OCI-LY7 (cell line): ENCODE data around the gene FKBP2. TPM values are rescaled to one million over a fixed set of nuclear protein-coding genes. Genes with fewer than 3 reads are reported as not detected.

Source experiments
- BruUV-seq: library from RNA; stranded (reverse); fragments of 400-500 nt; replicated peaks from 2 replicates; lab custom pipeline; 2021; lab: Mats Ljungman, UMichigan
- CTCF ChIA-PET: fragments of 300-600 bp; sonication (Branson Sonifier 250); formaldehyde crosslinking; loops from one replicate; lab custom pipeline; 2022; ENCODE audit warnings: antibody characterized with exemption; ENCODE audit not compliant: unreplicated experiment; lab: Charles Lee
- POLR2A ChIA-PET: fragments of 300-600 bp; sonication (Branson Sonifier 250); formaldehyde crosslinking; loops from one replicate; lab custom pipeline; 2022; ENCODE audit warnings: antibody characterized with exemption; lab: Charles Lee
- DNase-seq: peaks from one replicate; pipeline ENCODE4 v3.0.0-alpha.2; 2015; ENCODE audit warnings: low spot score
- H2AFZ ChIP-seq: fragments of 200-600 bp; sonication (generic), shearing (Covaris generic); 2 replicates; pipeline ENCODE4 v1.6.1; 2014; ENCODE audit warnings: mild to moderate bottlenecking, antibody characterized with exemption, low read length, moderate library complexity
- H3K27ac ChIP-seq: fragments of 200-600 bp; sonication (generic); 2 replicates; pipeline ENCODE4 v1.5.1; 2014; ENCODE audit warnings: mixed run types, low read depth, mild to moderate bottlenecking, moderate library complexity, low read length, inconsistent platforms; ENCODE audit not compliant: poor library complexity, severe bottlenecking
- H3K36me3 ChIP-seq: fragments of 200-600 bp; sonication (generic); 2 replicates; pipeline ENCODE4 v1.6.1; 2014; ENCODE audit warnings: mild to moderate bottlenecking, antibody characterized with exemption, low read length, moderate library complexity, mixed read lengths; ENCODE audit not compliant: insufficient read depth
- H3K4me1 ChIP-seq: fragments of 200-600 bp; sonication (generic); 2 replicates; pipeline ENCODE4 v1.5.1; 2014; ENCODE audit warnings: mild to moderate bottlenecking, low read length; ENCODE audit not compliant: insufficient read depth, poor library complexity, severe bottlenecking
- H3K4me2 ChIP-seq: fragments of 200-600 bp; sonication (generic); 2 replicates; pipeline ENCODE4 v1.6.1; 2014; ENCODE audit warnings: mild to moderate bottlenecking, low read length
- H3K4me3 ChIP-seq: fragments of 200-600 bp; sonication (generic); 2 replicates; pipeline ENCODE4 v1.5.1; 2014; ENCODE audit warnings: mild to moderate bottlenecking, low read depth, low read length; ENCODE audit not compliant: poor library complexity, severe bottlenecking
- H3K79me2 ChIP-seq: fragments of 200-600 bp; sonication (generic); 2 replicates; pipeline ENCODE4 v1.6.1; 2016; ENCODE audit warnings: low read depth, mild to moderate bottlenecking, low read length, moderate library complexity, mixed read lengths; ENCODE audit not compliant: insufficient read depth
- H3K9me2 ChIP-seq: fragments of 200-600 bp; sonication (generic); 2 replicates; pipeline ENCODE4 v1.6.1; 2016; ENCODE audit warnings: mild to moderate bottlenecking, low read length, mixed read lengths; ENCODE audit not compliant: insufficient read depth
- H3K9me3 ChIP-seq: fragments of 200-600 bp; sonication (generic); 2 replicates; pipeline ENCODE4 v1.6.1; 2014; ENCODE audit warnings: mild to moderate bottlenecking, mixed run types, low read length, mixed read lengths
- H4K20me1 ChIP-seq: fragments of 200-600 bp; sonication (generic); 2 replicates; pipeline ENCODE4 v1.6.1; 2014; ENCODE audit warnings: mild to moderate bottlenecking, antibody characterized with exemption, low read length, moderate library complexity, mixed read lengths; ENCODE audit not compliant: insufficient read depth
- EZH2phosphoT487 ChIP-seq: fragments of 200-600 bp; sonication (generic); IDR thresholded peaks from 2 replicates; pipeline ENCODE4 v1.6.1; 2018; ENCODE audit warnings: low read depth, borderline replicate concordance, mild to moderate bottlenecking, mixed run types, antibody characterized with exemption, low read length, moderate library complexity, mixed read lengths
- intact Hi-C: fragments of 100-400 bp; cut with micrococcal nuclease; formaldehyde crosslinking; loops from one replicate; pipeline ENCODE4 v1.10.0; 2022; ENCODE audit not compliant: unreplicated experiment
- total RNA-seq, 2 experiments: library from RNA; depleted of rRNA in 1 of 2; stranded (reverse); fragments of >200 nt in 1 of 2; shearing (Covaris generic) in 1 of 2; gene quantifications; 2 replicates each; pipeline ENCODE4 v1.2.3, GENCODE V29; 2014 to 2022
- TF ChIP-seq, protein P1 (sequence below): fragments of 200-600 bp; sonication (generic); conservative IDR thresholded peaks from 2 replicates; pipeline ENCODE4 v1.5.1; 2014; ENCODE audit warnings: mild to moderate bottlenecking, antibody characterized with exemption, low read length, moderate library complexity, mixed read lengths

Gene FKBP2
- total RNA-seq, 2 experiments from 2014 or later, result 45.5 to 57.3 TPM

DNA sequence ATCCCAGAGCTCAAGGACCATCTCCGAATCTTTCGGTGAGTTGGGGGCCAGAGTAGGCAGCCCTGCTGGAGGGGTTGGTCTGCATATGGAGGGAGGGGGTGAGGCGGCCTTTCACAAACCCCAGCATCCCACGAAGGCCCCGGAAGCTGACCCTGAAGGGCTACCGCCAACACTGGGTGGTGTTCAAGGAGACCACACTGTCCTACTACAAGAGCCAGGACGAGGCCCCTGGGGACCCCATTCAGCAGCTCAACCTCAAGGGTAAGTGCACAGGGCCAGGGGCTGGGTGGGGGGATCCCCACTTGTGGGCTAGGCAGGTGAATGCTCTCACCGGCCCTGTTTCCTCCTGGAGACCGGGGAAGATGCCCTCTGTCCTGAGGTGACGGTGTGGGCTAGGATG, 21.1 kb upstream of the FKBP2 start:
- Histone ChIP-seq H2AFZ (no peak overlapping the region), H3K4me2 (no peak overlapping the region), H3K4me1 (peaks cover 4% of the 10 kb centered on the region), H3K79me2 (no peaks in the 10 kb centered on the region), H3K9me2 (no peaks in the 10 kb centered on the region), H3K4me3 (no peak overlapping the region), H3K9me3 (no peaks in the 10 kb centered on the region), H4K20me1 (no peaks in the 10 kb centered on the region; the same call in 1 of the 2 replicates), H3K27ac (no peak overlapping the region), H3K36me3 (peaks cover 79% of the 10 kb centered on the region)
- ChIA-PET CTCF (no interaction called here), POLR2A (no interaction called here)
- no peak for DNase-seq
- TF ChIP-seq, protein P1, sequence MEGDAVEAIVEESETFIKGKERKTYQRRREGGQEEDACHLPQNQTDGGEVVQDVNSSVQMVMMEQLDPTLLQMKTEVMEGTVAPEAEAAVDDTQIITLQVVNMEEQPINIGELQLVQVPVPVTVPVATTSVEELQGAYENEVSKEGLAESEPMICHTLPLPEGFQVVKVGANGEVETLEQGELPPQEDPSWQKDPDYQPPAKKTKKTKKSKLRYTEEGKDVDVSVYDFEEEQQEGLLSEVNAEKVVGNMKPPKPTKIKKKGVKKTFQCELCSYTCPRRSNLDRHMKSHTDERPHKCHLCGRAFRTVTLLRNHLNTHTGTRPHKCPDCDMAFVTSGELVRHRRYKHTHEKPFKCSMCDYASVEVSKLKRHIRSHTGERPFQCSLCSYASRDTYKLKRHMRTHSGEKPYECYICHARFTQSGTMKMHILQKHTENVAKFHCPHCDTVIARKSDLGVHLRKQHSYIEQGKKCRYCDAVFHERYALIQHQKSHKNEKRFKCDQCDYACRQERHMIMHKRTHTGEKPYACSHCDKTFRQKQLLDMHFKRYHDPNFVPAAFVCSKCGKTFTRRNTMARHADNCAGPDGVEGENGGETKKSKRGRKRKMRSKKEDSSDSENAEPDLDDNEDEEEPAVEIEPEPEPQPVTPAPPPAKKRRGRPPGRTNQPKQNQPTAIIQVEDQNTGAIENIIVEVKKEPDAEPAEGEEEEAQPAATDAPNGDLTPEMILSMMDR, result no peak
- no peak for TF ChIP-seq EZH2phosphoT487
- intact Hi-C loops, result no loop called here
- no TSS peak for BruUV-seq

DNA sequence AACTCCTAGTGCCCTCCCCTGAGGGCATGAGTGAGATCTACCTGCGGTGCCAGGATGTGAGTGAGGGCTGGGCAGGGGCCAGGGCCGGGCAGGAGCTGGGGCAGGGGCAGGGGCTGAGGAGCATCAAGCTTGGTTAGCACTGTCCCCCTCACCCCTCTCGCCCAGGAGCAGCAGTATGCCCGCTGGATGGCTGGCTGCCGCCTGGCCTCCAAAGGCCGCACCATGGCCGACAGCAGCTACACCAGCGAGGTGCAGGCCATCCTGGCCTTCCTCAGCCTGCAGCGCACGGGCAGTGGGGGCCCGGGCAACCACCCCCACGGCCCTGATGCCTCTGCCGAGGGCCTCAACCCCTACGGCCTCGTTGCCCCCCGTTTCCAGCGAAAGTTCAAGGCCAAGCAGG, 20.6 kb upstream of the FKBP2 start:
- H3K79me2 ChIP-seq, result no peaks in the 10 kb centered on the region
- H3K9me3 ChIP-seq, result no peaks in the 10 kb centered on the region
- no peaks in the 10 kb centered on the region for H3K9me2 ChIP-seq
- peaks cover 4% of the 10 kb centered on the region for H3K4me1 ChIP-seq
- no peak overlapping the region for H2AFZ ChIP-seq
- H3K36me3 ChIP-seq, result peaks cover 78% of the 10 kb centered on the region
- H3K4me3 ChIP-seq, result no peak overlapping the region
- CTCF ChIA-PET, result no interaction called here
- POLR2A ChIA-PET, result no interaction called here
- H3K27ac ChIP-seq, result no peak overlapping the region
- TF ChIP-seq EZH2phosphoT487, result no peak
- TF ChIP-seq, protein P1, result no peak
- intact Hi-C loops, result no loop called here
- H3K4me2 ChIP-seq, result no peak overlapping the region
- no peaks in the 10 kb centered on the region; the same call in 1 of the 2 replicates for H4K20me1 ChIP-seq
- DNase-seq, result no peak
- no TSS peak for BruUV-seq

DNA sequence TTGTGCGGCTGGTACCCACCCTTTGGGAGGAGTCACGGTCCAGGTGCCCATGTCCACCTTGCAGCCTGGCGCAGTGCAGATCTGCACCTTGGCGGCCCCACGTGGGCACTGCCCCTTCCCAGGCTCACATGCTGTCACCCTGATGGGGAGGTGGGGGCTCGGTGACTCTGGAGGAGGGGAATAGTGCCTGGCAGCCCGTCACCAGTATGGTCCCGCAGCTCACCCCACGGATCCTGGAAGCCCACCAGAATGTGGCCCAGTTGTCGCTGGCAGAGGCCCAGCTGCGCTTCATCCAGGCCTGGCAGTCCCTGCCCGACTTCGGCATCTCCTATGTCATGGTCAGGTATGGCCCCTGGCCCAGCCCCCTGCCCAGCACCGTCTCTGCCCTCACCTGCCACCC, 20.1 kb upstream of the FKBP2 start:
- CTCF ChIA-PET, result no interaction called here
- no TSS peak for BruUV-seq
- POLR2A ChIA-PET, result interaction anchor here (1.0 kb wide), 1 partner anchor 14 kb away, joined by 3 read pairs; the partner anchor contains the start of gene FERMT3
- Histone ChIP-seq H3K4me1 (peaks cover 7% of the 10 kb centered on the region), H4K20me1 (no peaks in the 10 kb centered on the region; the same call in 1 of the 2 replicates), H3K4me2 (no peak overlapping the region), H3K36me3 (peaks cover 73% of the 10 kb centered on the region), H3K79me2 (no peaks in the 10 kb centered on the region), H3K9me3 (no peaks in the 10 kb centered on the region), H2AFZ (no peak overlapping the region), H3K27ac (no peak overlapping the region), H3K9me2 (no peaks in the 10 kb centered on the region), H3K4me3 (no peak overlapping the region)
- TF ChIP-seq, protein P1, result no peak
- TF ChIP-seq EZH2phosphoT487, result no peak
- no peak for DNase-seq
- intact Hi-C loops, result no loop called here
